Muscle of leg (tissue), 11 donors: ENCODE measurements around the gene RNU6-1. TPM values are rescaled to one million over a fixed set of nuclear protein-coding genes. Genes with fewer than 3 reads are reported as not detected.

Source experiments
- DNase-seq: peaks from one replicate; pipeline ENCODE4 v3.0.0; 2013
- H3K27ac ChIP-seq: one replicate; pipeline ENCODE4 v1.5.1; 2013; ENCODE audit warnings: mild to moderate bottlenecking, low read length, control low read depth
- H3K27me3 ChIP-seq: one replicate; pipeline ENCODE4 v1.6.1; 2013; ENCODE audit warnings: low read length; ENCODE audit not compliant: control insufficient read depth, insufficient read depth
- H3K36me3 ChIP-seq: one replicate; pipeline ENCODE4 v1.6.1; 2013; ENCODE audit warnings: low read length; ENCODE audit not compliant: control insufficient read depth, insufficient read depth
- H3K4me1 ChIP-seq: one replicate; pipeline ENCODE4 v1.6.1; 2013; ENCODE audit warnings: low read length; ENCODE audit not compliant: control insufficient read depth, insufficient read depth
- H3K4me3 ChIP-seq: one replicate; pipeline ENCODE4 v1.5.1; 2013; ENCODE audit warnings: low read length, control low read depth
- H3K9me3 ChIP-seq: replicated peaks from 2 replicates; pipeline ENCODE4 v1.6.1; 2013; ENCODE audit warnings: low read depth, low read length; ENCODE audit not compliant: control insufficient read depth
- WGBS: methylation state at CpG from one replicate; pipeline ENCODE4 v1.1.5; 2013; ENCODE audit warnings: missing lambda C conversion rate; ENCODE audit not compliant: insufficient coverage; 5-methylcytosine and 5-hydroxymethylcytosine counted together
- polyA plus RNA-seq, 8 donors: library from polyadenylated mRNA; unstranded; fragments of 120-200 nt; gene quantifications; one replicate each; pipeline versions ENCODE4 v1.2.1 to v1.2.3, GENCODE V29; 2013; ENCODE audit warnings: inconsistent platforms in 1 of 8, low replicate concordance in 1 of 8; ENCODE audit not compliant: insufficient read length in 8 of 8, insufficient read depth in 1 of 8
- total RNA-seq: library from RNA; stranded (reverse); fragments of 120-200 nt; gene quantifications from one replicate; pipeline ENCODE4 v1.2.4, GENCODE V29; 2013

The RNU6-1 gene
- total and polyA plus RNA-seq, 9 donors = not detected

- Histone ChIP-seq H3K27me3 (no peaks in the 10 kb centered on the region), H3K27ac (no peak overlapping the region), H3K4me3 (no peak overlapping the region), H3K4me1 (peaks cover under 1% of the 10 kb centered on the region), H3K9me3 (no peaks in the 10 kb centered on the region), H3K36me3 (peaks cover 15% of the 10 kb centered on the region)
- WGBS = 75% methylated on average over 4 of the region's 6 CpGs
- no peak for DNase-seq
Measured at GRCh38 chr15:67809866-67810265, 30.0 kb downstream of the RNU6-1 start.

DNA sequence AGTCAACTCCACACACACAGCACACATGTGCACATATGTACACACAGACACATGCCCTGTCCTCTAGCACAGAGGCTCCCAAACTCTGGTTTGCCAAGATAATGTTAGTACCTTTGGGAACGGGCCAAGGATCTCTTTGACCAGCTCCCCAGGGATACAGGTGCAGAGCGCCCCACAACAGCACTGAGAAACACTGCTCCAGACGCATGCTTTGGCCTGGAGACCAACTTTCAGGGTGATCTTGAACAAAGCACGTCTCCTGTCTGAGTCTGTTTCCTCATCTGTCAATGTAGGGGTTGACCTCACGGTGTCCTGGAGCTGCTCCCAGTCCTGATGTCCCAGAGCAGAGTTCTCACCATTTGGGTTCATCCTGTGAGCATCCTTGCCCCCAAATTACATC lies 30.4 kb downstream of the RNU6-1 start:
- 80% methylated on average over 5 of the region's 5 CpGs for WGBS
- H3K27ac ChIP-seq = no peak overlapping the region
- H3K9me3 ChIP-seq = no peaks in the 10 kb centered on the region
- no peak for DNase-seq
- peaks cover 3% of the 10 kb centered on the region for H3K4me1 ChIP-seq
- H3K4me3 ChIP-seq = no peak overlapping the region
- peaks cover 15% of the 10 kb centered on the region for H3K36me3 ChIP-seq
- H3K27me3 ChIP-seq = no peaks in the 10 kb centered on the region

GRCh38 chr15:67808821-67809220 lies 31.0 kb downstream of the RNU6-1 start:
- Histone ChIP-seq H3K4me3 (no peak overlapping the region), H3K27ac (no peak overlapping the region), H3K4me1 (peaks cover 3% of the 10 kb centered on the region), H3K27me3 (no peaks in the 10 kb centered on the region), H3K36me3 (peaks cover 15% of the 10 kb centered on the region), H3K9me3 (no peaks in the 10 kb centered on the region)
- DNase-seq = no peak
- 100% methylated on average over 1 of the region's 7 CpGs for WGBS

GRCh38 chr15:67807836-67808235 lies 32.0 kb downstream of the RNU6-1 start:
- H3K27me3 ChIP-seq = no peaks in the 10 kb centered on the region
- H3K9me3 ChIP-seq = no peaks in the 10 kb centered on the region
- 94% methylated on average over 2 of the region's 7 CpGs for WGBS
- no peak for DNase-seq
- peaks cover 15% of the 10 kb centered on the region for H3K36me3 ChIP-seq
- no peak overlapping the region for H3K27ac ChIP-seq
- peaks cover 3% of the 10 kb centered on the region for H3K4me1 ChIP-seq
- H3K4me3 ChIP-seq = no peak overlapping the region

DNA sequence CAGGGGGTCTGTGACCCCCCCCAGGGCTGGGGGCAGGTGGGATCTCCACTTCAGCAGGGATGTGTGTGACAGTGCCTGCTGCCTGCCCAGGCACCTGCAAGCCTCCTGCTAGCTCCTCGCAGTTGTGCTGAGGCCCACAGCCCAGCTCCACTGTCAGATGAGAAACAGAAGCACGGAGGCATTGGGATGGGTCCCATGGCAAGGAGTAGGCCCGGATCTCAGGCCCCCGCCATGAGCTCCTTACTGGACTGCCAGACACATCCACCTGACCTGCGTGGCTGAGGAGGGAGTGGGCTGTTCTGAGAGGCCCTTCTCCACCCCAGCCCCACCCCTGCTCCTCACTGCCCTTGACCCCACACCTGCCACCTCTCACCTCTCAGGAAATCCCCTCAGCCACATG lies 32.7 kb downstream of the RNU6-1 start:
- Histone ChIP-seq H3K4me1 (peaks cover 3% of the 10 kb centered on the region), H3K36me3 (peaks cover 19% of the 10 kb centered on the region), H3K27ac (no peak overlapping the region), H3K27me3 (no peaks in the 10 kb centered on the region), H3K9me3 (no peaks in the 10 kb centered on the region), H3K4me3 (no peak overlapping the region)
- DNase-seq = no peak
- 76% methylated on average over 3 of the region's 5 CpGs for WGBS

DNA sequence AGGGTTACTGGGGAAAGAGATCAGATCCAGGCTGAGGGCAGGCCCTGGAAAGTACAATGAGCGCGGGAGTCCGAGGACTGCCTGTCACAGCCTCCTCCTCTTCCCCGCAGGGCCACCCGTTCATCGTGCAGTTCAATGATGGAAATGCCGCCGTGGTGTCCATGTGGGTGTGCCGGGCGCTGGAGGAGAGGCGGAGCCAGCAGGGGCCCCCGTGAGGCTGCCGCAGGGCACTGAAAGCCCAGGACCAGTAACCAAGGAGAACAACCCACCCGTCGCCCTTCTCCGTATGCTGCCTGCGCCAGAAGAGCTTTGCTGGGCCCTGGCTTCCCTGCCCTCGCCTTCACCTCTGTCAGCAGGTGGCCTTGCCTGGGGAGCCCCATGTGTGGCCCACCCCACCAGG lies 33.3 kb downstream of the RNU6-1 start:
- WGBS = 93% methylated on average over 18 of the region's 18 CpGs
- no peaks in the 10 kb centered on the region for H3K27me3 ChIP-seq
- no peak for DNase-seq

GRCh38 chr15:67805666-67806516 lies 34.0 kb downstream of the RNU6-1 start:
- H3K4me3 ChIP-seq = no peak overlapping the region
- H3K27me3 ChIP-seq = no peaks in the 10 kb centered on the region
- H3K4me1 ChIP-seq = peaks cover 3% of the 10 kb centered on the region
- DNase-seq = no peak
- H3K9me3 ChIP-seq = no peaks in the 10 kb centered on the region
- 91% methylated on average over 12 of the region's 16 CpGs for WGBS
- H3K36me3 ChIP-seq = peaks cover 23% of the 10 kb centered on the region
- no peak overlapping the region for H3K27ac ChIP-seq

More for the DNA sequence above, 33.3 kb downstream of the RNU6-1 start:
- no peaks in the 10 kb centered on the region for H3K9me3 ChIP-seq
- H3K36me3 ChIP-seq = peaks cover 20% of the 10 kb centered on the region
- peaks cover 3% of the 10 kb centered on the region for H3K4me1 ChIP-seq
- H3K27ac ChIP-seq = no peak overlapping the region
- H3K4me3 ChIP-seq = no peak overlapping the region

GRCh38 chr15:67805008-67805665 lies 34.7 kb downstream of the RNU6-1 start:
- Histone ChIP-seq H3K36me3 (peaks cover 23% of the 10 kb centered on the region), H3K27me3 (no peaks in the 10 kb centered on the region), H3K4me1 (peaks cover 3% of the 10 kb centered on the region), H3K4me3 (no peak overlapping the region), H3K9me3 (no peaks in the 10 kb centered on the region), H3K27ac (no peak overlapping the region)
- WGBS = 75% methylated on average over 14 of the region's 17 CpGs
- no peak for DNase-seq

GRCh38 chr15:67803996-67804843 lies 35.6 kb downstream of the RNU6-1 start:
- 53% methylated on average over 26 of the region's 27 CpGs for WGBS
- no peak overlapping the region for H3K4me3 ChIP-seq
- no peak for DNase-seq
- no peaks in the 10 kb centered on the region for H3K9me3 ChIP-seq
- no peaks in the 10 kb centered on the region for H3K27me3 ChIP-seq
- H3K4me1 ChIP-seq = peaks cover 3% of the 10 kb centered on the region
- peaks cover 19% of the 10 kb centered on the region for H3K36me3 ChIP-seq
- no peak overlapping the region for H3K27ac ChIP-seq

GRCh38 chr15:67803299-67803698 lies 36.5 kb downstream of the RNU6-1 start:
- Histone ChIP-seq H3K27ac (no peak overlapping the region), H3K36me3 (peaks cover 19% of the 10 kb centered on the region), H3K4me3 (no peak overlapping the region), H3K9me3 (no peaks in the 10 kb centered on the region), H3K27me3 (no peaks in the 10 kb centered on the region), H3K4me1 (peaks cover 3% of the 10 kb centered on the region)
- DNase-seq = no peak
- 67% methylated on average over 1 of the region's 3 CpGs for WGBS
